Stimulated activated CD8-positive, alpha-beta memory T cell treated with anti-CD3 and anti-CD28 coated beads, Interleukin-4, amount 100 ng/mL, for 1 hour (primary cell): Measurements from ENCODE around the gene ACSF2.

Experiments used
- DNase-seq, 2 donors: peaks; one replicate each; pipeline ENCODE4 v3.0.0-alpha.2; 2020; ENCODE audit warnings: low read depth in 2 of 2, low spot score in 1 of 2

The ACSF2 gene

GRCh38 chr17:50495217-50495823 lies 69.3 kb downstream of the ACSF2 start:
- no peak for DNase-seq

- no peak for DNase-seq
Measured at GRCh38 chr17:50495918-50496317, 69.9 kb downstream of the ACSF2 start.

- DNase-seq = no peak
Measured at GRCh38 chr17:50498021-50498874, 72.2 kb downstream of the ACSF2 start.

DNA sequence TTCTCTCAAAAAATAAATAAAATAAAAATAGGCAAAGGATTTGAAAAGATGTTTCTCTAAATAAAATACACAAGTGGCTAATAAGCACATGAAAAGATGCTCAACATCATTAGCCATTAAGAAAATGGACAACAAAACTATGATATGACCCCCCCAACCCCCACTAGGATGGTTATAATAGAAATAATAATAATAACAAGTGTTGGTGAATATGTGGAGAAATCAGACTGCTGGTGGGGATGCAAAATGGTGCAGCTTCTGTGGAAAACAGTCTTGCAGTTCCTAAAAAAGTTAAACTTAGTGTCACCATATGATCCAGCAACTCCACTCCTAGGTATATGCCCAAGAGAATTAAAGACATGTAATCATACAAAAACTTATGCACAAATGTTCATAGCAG lies 73.3 kb downstream of the ACSF2 start:
- no peak for DNase-seq

DNA sequence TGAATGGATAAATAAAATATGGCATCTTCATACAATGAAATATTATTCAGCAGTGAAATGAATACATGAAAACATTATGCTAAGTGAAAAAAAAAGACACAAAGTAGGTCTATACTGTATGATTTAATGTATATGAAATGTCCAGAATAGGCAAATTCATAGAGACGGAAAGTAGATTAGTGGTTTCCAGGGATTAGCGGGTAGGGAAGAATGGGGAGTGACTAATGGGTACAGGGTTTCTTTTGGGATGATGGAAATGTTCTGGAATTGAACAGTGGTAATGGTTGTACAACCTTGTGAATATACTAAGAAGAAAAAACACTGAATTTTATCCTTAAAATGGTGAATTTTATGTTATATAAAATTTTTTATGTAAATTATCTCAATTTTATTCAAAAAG lies 73.7 kb downstream of the ACSF2 start:
- DNase-seq = no peak

DNA sequence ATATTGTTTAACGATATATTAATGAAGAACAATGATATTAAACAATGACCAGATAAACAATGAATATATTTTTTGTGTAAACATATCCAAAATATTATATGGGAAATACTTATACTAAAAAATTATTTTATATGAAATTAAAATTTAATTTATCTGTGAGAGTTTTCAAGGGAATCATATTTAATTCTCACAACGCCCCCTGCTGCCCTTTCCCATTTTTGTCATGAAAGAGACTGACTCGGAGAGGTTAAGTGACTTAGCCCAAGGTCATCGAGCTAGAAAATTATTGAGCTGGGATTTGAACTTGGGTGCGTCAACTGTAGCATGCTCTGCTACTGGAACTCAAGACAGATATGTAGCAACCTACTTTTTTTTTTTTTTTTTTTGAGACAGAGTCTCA lies 75.0 kb downstream of the ACSF2 start:
- no peak for DNase-seq

DNA sequence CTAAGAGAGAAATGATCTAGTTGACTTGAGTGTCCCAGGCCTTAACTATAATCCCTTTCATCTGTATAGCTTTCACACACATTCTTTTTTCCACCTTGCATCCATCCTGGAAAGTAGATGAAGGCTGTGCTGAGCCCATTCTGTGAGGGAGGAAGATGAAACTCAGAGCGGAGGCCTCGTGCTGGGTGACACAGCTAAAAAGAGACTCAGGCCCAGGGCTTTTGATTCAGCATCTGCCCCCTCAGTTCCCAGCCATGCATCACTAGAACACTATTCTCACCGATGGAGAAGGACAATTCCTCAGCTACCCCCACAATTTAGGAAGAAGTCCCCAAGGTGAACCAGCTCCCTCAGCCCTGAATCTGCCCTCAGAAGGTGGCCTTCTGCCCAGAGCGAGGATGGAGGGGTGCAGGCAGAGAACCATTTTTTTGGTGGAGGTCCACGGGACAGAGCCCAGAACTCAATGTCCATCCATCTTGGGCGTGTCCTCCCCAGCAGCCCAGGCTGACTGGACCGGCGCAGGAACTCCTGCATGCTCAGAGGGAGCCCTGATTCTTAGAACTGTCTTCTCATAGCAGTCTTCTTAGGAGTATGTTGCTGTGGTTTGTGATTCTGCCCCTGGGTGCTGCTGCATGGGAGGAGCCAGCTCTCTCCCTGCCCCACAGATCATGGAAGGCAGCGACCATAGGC lies 76.4 kb downstream of the ACSF2 start:
- no peak for DNase-seq

DNA sequence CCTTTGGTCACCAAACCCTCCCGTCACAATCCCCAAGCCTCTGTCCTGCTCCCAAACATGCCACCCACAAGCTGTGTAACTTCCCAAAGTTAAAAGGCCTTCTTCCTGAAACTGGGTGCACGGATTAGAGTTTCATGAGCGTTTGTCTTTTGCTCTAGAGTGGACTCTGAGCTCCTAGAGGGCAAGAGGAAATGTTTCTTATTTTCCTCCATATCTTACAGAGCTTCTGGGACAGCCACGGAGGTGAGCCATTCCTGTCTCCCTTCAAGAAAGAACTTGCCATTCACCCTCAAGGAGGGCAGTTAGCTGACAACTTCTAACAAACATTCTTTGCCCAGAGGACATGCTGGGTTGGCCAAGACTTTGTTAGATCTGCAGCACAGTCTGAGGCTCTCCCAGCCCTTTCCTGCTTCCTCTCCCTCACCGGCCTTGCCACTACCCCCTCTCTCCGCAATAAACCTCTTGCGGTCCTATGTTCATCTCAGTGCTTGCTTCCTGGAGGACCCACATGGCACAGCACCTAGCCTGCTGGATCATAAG lies 79.6 kb downstream of the ACSF2 start:
- no peak for DNase-seq

GRCh38 chr17:50506298-50506697 lies 80.3 kb downstream of the ACSF2 start:
- DNase-seq = no peak

GRCh38 chr17:50507871-50508572 lies 82.0 kb downstream of the ACSF2 start, which contains the start of gene MYCBPAP:
Gene MYCBPAP (plus strand): TSS chr17:50508439. CDS start chr17:50508675, 236 bp downstream.
- peak; percentile 19 to 60 for DNase-seq

- DNase-seq = no peak
Measured at GRCh38 chr17:50508573-50509460, 82.8 kb downstream of the ACSF2 start.

DNA sequence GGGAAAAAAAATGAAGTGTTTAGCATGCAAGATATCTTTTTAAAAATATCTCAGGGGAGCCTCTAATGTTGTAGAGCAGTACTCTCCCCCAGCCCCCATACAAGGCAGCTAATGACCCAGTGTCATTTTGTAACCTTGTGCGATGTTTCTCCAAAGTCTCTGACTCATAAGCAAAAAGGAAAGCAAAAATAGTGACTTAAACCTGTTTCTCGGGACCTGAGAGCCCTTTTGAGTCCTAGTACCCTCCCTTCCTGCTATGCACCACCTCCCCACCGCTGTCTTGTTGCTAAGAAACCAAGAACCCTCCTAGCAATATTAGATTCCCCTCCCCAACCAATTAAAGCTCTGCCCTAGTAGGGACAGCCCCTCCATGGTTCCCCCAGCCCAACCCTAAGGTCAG lies 85.0 kb downstream of the ACSF2 start:
- DNase-seq = no peak

DNA sequence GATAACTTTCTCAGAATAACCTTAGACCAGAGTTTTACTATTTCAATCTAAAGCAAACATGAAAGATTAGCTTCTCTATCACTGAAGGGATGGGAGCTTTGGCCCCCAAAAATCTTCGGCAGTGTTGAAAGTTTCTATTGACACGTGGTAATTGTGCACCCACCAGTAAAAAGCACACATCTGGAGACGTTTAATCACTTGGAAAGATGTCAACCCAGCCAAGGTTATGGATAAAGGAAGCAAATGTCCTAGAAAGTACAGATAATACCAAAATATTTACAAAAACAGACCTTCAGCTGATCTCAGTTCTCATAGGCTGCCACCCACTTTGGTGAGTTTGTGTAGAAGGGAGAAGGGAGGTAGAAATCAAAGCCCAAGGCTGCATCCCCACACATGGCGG lies 87.5 kb downstream of the ACSF2 start:
- no peak for DNase-seq

GRCh38 chr17:50514388-50514787 lies 88.4 kb downstream of the ACSF2 start:
- DNase-seq = no peak

DNA sequence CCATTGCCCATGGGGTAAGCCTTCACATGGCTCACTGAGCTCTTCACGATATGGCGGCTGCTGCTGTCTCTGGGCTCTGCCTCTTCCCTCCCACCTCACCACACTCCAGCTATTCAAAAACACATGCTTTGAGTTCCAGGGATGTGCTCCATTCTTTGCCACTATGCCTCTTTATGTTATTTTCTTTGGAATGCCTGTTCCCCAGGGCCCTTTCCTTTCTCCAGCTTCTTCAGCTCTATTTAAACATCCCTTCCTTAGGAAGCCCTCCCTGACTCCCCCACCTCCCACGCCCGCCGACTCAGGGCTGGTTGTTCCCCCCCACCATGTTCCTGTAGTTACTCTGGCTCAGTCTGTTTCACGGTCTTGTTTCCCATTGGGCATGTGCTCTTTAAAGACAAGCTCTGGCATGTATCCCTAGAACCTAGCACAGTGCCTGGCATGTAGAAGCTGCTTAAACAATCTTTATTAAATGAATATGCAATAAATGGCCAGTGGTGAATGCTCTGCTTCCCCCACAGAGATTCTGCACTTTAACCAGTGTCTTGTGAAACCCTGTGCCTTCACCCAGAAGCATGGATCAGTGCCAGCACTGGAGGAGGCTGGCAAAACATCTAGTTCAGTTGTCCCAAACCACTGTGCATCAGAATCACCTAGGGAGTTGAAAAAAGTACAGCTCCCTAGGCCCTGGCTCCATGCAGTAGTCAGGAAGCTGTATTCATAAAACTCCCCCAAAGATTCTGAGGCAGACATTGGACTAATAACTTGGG lies 89.1 kb downstream of the ACSF2 start:
- DNase-seq = no peak

- no peak for DNase-seq
Measured at GRCh38 chr17:50517011-50517410, 91.0 kb downstream of the ACSF2 start.

DNA sequence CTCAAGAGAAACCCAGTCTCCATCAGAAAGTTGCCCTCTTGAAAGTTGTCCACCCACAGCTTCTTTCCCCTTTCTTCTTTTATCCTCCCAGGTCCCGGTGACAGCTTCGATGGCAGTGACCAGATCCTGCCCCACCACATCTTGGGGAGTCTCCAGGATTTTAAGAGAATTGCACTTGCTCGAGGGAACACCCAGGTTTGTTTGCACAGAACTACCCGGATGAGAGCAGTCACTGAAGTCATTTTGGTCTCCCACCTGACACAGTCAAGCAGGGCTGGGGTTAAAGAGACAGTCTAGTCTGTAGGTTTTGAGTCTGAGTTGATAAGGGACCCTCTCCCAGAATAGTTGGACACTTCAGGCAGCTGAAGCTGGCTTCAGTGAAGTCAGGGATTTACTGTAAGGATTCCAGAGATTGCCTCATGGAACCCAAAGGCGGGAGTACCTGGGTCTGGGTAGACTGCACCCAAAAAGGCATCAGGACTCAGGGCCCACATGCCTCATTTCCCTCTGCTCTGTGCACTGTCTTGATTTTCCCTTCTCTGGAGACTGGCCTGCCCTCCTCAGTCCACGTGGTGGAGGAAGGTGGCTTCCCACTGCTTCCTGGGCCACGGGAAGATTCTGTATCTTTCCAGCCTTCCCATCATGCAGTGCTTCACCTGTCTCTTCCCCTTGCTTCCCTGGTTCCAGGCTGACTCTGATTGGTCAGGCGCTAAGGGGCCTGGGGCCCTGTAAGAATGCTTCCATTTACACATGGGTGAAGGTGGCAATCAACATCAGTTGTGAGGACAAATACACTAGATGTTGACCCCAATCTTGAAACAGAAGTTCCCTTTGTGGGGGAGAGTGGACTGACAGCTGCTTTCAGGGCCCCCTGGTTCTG lies 91.7 kb downstream of the ACSF2 start:
- DNase-seq = no peak

DNA sequence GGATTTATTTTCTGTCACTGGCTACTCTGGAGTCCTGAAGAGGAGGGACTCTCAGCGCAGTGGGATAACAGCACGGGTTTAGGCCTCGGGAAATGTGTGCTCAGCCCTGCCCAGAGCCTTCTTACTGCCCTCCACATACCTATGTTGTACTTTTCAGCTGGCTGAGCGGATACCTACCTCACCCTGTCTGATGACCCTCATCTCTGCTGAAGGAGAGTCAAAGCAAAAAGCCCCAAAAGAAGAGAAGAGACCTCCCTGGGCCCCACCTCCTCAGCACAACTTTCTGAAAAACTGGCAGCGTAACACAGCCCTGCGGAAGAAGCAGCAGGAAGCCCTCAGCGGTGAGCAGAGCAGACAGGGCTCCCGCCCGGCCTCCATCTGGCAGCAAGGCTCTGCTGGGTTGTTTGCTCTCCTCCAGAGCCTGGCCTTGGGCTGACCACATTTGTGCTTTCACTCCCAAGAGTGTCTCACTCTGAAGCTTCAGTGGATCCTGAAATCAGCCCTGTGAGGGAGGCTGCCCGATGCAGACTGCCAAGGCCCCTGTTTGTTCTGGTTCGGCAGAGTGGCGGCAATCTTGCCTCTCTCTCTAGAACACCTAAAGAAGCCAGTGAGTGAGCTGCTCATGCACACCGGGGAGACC lies 92.5 kb downstream of the ACSF2 start:
- DNase-seq = no peak
